ENCODE measurements around the gene ARRDC5. TPM values are rescaled to one million over a fixed set of nuclear protein-coding genes. Genes with fewer than 3 reads are reported as not detected.
"Not testable (repeated sequence)": the region's sequence is repeated elsewhere in the genome, so short reads cannot be mapped to it uniquely, and the experiment has no call there.

The ARRDC5 gene
- total RNA-seq: under 1 TPM; 0.55 to 0.81 TPM

- Mint-ChIP-seq H3K4me3 (no peak within 1 kb of the TSS), H3K9me3 (ENCODE audit: insufficient read depth) (no peaks in the 10 kb centered on the region), H3K27ac (no peak within 1 kb of the TSS), H3K27me3 (ENCODE audit: low read depth) (no peaks in the 10 kb centered on the region), H3K4me1 (ENCODE audit: low read depth) (no peaks in the 10 kb centered on the region), H3K36me3 (ENCODE audit: low read depth) (no peaks in the 10 kb centered on the region)
- DNase-seq (no peak), ATAC-seq (no peak)
- POLR2A ChIA-PET: no interaction called here
- CTCF ChIA-PET: interaction anchor here (1.5 kb wide), 1 partner anchor 30 kb away, joined by 3 read pairs; no protein-coding TSS in a partner anchor
Observed at GRCh38 chr19:4902796-4903195, at the start of gene ARRDC5. TSS of gene ARRDC5 (minus strand) at chr19:4902896. CDS start at chr19:4902825, 71 bp downstream.

GRCh38 chr19:4951656-4952055 lies 49.0 kb upstream of the ARRDC5 start:
- ATAC-seq (no peak), DNase-seq (no peak)
- POLR2A ChIA-PET: no interaction called here
- Mint-ChIP-seq H3K27ac (no peak overlapping the region), H3K27me3 (ENCODE audit: low read depth) (no peaks in the 10 kb centered on the region), H3K4me3 (no peak overlapping the region), H3K36me3 (ENCODE audit: low read depth) (peaks cover 60% of the 10 kb centered on the region), H3K4me1 (ENCODE audit: low read depth) (no peaks in the 10 kb centered on the region), H3K9me3 (ENCODE audit: insufficient read depth) (no peaks in the 10 kb centered on the region)
- CTCF ChIA-PET: no interaction called here

- DNase-seq; CTCF ChIA-PET; H3K4me3 Mint-ChIP-seq; POLR2A ChIA-PET; H3K4me1 Mint-ChIP-seq (ENCODE audit: low read depth); ATAC-seq; H3K9me3 Mint-ChIP-seq (ENCODE audit: insufficient read depth); H3K27me3 Mint-ChIP-seq (ENCODE audit: low read depth); H3K27ac Mint-ChIP-seq: not testable (repeated sequence)
- peaks cover 63% of the 10 kb centered on the region for H3K36me3 Mint-ChIP-seq (ENCODE audit: low read depth)
Observed at GRCh38 chr19:4950650-4951049, 48.0 kb upstream of the ARRDC5 start.

GRCh38 chr19:4941638-4942169 lies 39.0 kb upstream of the ARRDC5 start:
- peaks cover 61% of the 10 kb centered on the region for H3K36me3 Mint-ChIP-seq (ENCODE audit: low read depth)
- H3K27me3 Mint-ChIP-seq (ENCODE audit: low read depth); ATAC-seq; H3K4me3 Mint-ChIP-seq; DNase-seq; H3K9me3 Mint-ChIP-seq (ENCODE audit: insufficient read depth); POLR2A ChIA-PET; H3K27ac Mint-ChIP-seq; CTCF ChIA-PET; H3K4me1 Mint-ChIP-seq (ENCODE audit: low read depth): not testable (repeated sequence)

GRCh38 chr19:4939466-4939865 lies 36.8 kb upstream of the ARRDC5 start:
- ChIA-PET CTCF (no interaction called here), POLR2A (no interaction called here)
- DNase-seq (no peak), ATAC-seq (no peak)
- H3K27ac Mint-ChIP-seq: no peak overlapping the region
- no peaks in the 10 kb centered on the region for H3K4me1 Mint-ChIP-seq (ENCODE audit: low read depth)
- H3K9me3 Mint-ChIP-seq (ENCODE audit: insufficient read depth): no peaks in the 10 kb centered on the region
- no peaks in the 10 kb centered on the region for H3K27me3 Mint-ChIP-seq (ENCODE audit: low read depth)
- H3K36me3 Mint-ChIP-seq (ENCODE audit: low read depth): peaks cover 64% of the 10 kb centered on the region
- no peak overlapping the region for H3K4me3 Mint-ChIP-seq

GRCh38 chr19:4938461-4938860 lies 35.8 kb upstream of the ARRDC5 start:
- POLR2A ChIA-PET; H3K27me3 Mint-ChIP-seq (ENCODE audit: low read depth); H3K27ac Mint-ChIP-seq; ATAC-seq; DNase-seq; H3K9me3 Mint-ChIP-seq (ENCODE audit: insufficient read depth); H3K4me3 Mint-ChIP-seq; H3K4me1 Mint-ChIP-seq (ENCODE audit: low read depth): not testable (repeated sequence)
- peaks cover 67% of the 10 kb centered on the region for H3K36me3 Mint-ChIP-seq (ENCODE audit: low read depth)
- CTCF ChIA-PET: interaction anchor here (2.1 kb wide), 1 partner anchor 26 kb away, joined by 9 read pairs; no protein-coding TSS in a partner anchor

GRCh38 chr19:4937060-4937459 lies 34.4 kb upstream of the ARRDC5 start:
- no peak for ATAC-seq
- H3K4me1 Mint-ChIP-seq (ENCODE audit: low read depth): no peaks in the 10 kb centered on the region
- no peaks in the 10 kb centered on the region for H3K9me3 Mint-ChIP-seq (ENCODE audit: insufficient read depth)
- POLR2A ChIA-PET: no interaction called here
- CTCF ChIA-PET: interaction anchor here (2.1 kb wide), 1 partner anchor 25 kb away, joined by 9 read pairs; no protein-coding TSS in a partner anchor
- DNase-seq: no peak
- peaks cover 62% of the 10 kb centered on the region for H3K36me3 Mint-ChIP-seq (ENCODE audit: low read depth)
- no peak overlapping the region for H3K27ac Mint-ChIP-seq
- H3K27me3 Mint-ChIP-seq (ENCODE audit: low read depth): no peaks in the 10 kb centered on the region
- H3K4me3 Mint-ChIP-seq: no peak overlapping the region

GRCh38 chr19:4935444-4935843 lies 32.7 kb upstream of the ARRDC5 start:
- no peaks in the 10 kb centered on the region for H3K9me3 Mint-ChIP-seq (ENCODE audit: insufficient read depth)
- H3K27me3 Mint-ChIP-seq (ENCODE audit: low read depth): no peaks in the 10 kb centered on the region
- H3K36me3 Mint-ChIP-seq (ENCODE audit: low read depth): peaks cover 65% of the 10 kb centered on the region
- no peak for DNase-seq
- POLR2A ChIA-PET: no interaction called here
- no peak overlapping the region for H3K4me3 Mint-ChIP-seq
- CTCF ChIA-PET: no interaction called here
- no peak overlapping the region for H3K27ac Mint-ChIP-seq
- ATAC-seq: no peak
- H3K4me1 Mint-ChIP-seq (ENCODE audit: low read depth): no peaks in the 10 kb centered on the region

GRCh38 chr19:4933528-4933927 lies 30.8 kb upstream of the ARRDC5 start:
- POLR2A ChIA-PET: no interaction called here
- DNase-seq (no peak), ATAC-seq (no peak)
- Mint-ChIP-seq H3K27ac (no peak overlapping the region), H3K4me1 (ENCODE audit: low read depth) (no peaks in the 10 kb centered on the region), H3K36me3 (ENCODE audit: low read depth) (peaks cover 66% of the 10 kb centered on the region), H3K4me3 (no peak overlapping the region), H3K9me3 (ENCODE audit: insufficient read depth) (no peaks in the 10 kb centered on the region), H3K27me3 (ENCODE audit: low read depth) (no peaks in the 10 kb centered on the region)
- CTCF ChIA-PET: no interaction called here

GRCh38 chr19:4932711-4933110 lies 30.0 kb upstream of the ARRDC5 start:
- Mint-ChIP-seq H3K36me3 (ENCODE audit: low read depth) (peaks cover 63% of the 10 kb centered on the region), H3K27ac (no peak overlapping the region), H3K27me3 (ENCODE audit: low read depth) (no peaks in the 10 kb centered on the region), H3K9me3 (ENCODE audit: insufficient read depth) (no peaks in the 10 kb centered on the region), H3K4me1 (ENCODE audit: low read depth) (no peaks in the 10 kb centered on the region), H3K4me3 (no peak overlapping the region)
- ChIA-PET CTCF (no interaction called here), POLR2A (no interaction called here)
- no peak for DNase-seq
- no peak for ATAC-seq

- no peaks in the 10 kb centered on the region for H3K4me1 Mint-ChIP-seq (ENCODE audit: low read depth)
- ChIA-PET CTCF (no interaction called here), POLR2A (interaction anchor here (1.1 kb wide), 1 partner anchor 14 kb away, joined by 5 read pairs; no protein-coding TSS in a partner anchor)
- H3K4me3 Mint-ChIP-seq: no peak overlapping the region
- H3K27ac Mint-ChIP-seq: no peak overlapping the region
- H3K36me3 Mint-ChIP-seq (ENCODE audit: low read depth): peaks cover 45% of the 10 kb centered on the region
- DNase-seq: no peak
- H3K27me3 Mint-ChIP-seq (ENCODE audit: low read depth): no peaks in the 10 kb centered on the region
- H3K9me3 Mint-ChIP-seq (ENCODE audit: insufficient read depth): no peaks in the 10 kb centered on the region
- ATAC-seq: no peak
Observed at GRCh38 chr19:4930664-4931063, 28.0 kb upstream of the ARRDC5 start.

- ATAC-seq: no peak
- no peak for DNase-seq
- CTCF ChIA-PET: interaction anchor here (1.0 kb wide), 1 partner anchor 12 kb away, joined by 3 read pairs; no protein-coding TSS in a partner anchor
- no peak overlapping the region for H3K4me3 Mint-ChIP-seq
- POLR2A ChIA-PET: interaction anchor here (0.8 to 1.2 kb wide), 2 partner anchors 15 to 61 kb away, joined by 3 read pairs; no protein-coding TSS in a partner anchor
- H3K4me1 Mint-ChIP-seq (ENCODE audit: low read depth): peaks cover 5% of the 10 kb centered on the region
- H3K27ac Mint-ChIP-seq: no peak overlapping the region
- H3K36me3 Mint-ChIP-seq (ENCODE audit: low read depth): peaks cover 35% of the 10 kb centered on the region
- H3K9me3 Mint-ChIP-seq (ENCODE audit: insufficient read depth): no peaks in the 10 kb centered on the region
- H3K27me3 Mint-ChIP-seq (ENCODE audit: low read depth): no peaks in the 10 kb centered on the region
Observed at GRCh38 chr19:4929186-4929585, 26.5 kb upstream of the ARRDC5 start.

GRCh38 chr19:4923276-4923747 lies 20.6 kb upstream of the ARRDC5 start:
- H3K4me3 Mint-ChIP-seq: no peak overlapping the region
- peaks cover 39% of the 10 kb centered on the region for H3K36me3 Mint-ChIP-seq (ENCODE audit: low read depth)
- peaks cover 17% of the 10 kb centered on the region for H3K4me1 Mint-ChIP-seq (ENCODE audit: low read depth)
- H3K27me3 Mint-ChIP-seq (ENCODE audit: low read depth): no peaks in the 10 kb centered on the region
- no peak for DNase-seq
- ChIA-PET POLR2A (no interaction called here), CTCF (no interaction called here)
- no peak for ATAC-seq
- no peaks in the 10 kb centered on the region for H3K9me3 Mint-ChIP-seq (ENCODE audit: insufficient read depth)
- no peak overlapping the region for H3K27ac Mint-ChIP-seq
